CD14-positive monocyte (primary cell): ENCODE data around the gene PPP2R2C. TPM values are rescaled to one million over a fixed set of nuclear protein-coding genes. Genes with fewer than 3 reads are reported as not detected.

ENCODE experiments used
- DNase-seq, 3 donors: peaks; one replicate each; pipeline ENCODE4 v3.0.0-alpha.2; 2011 to 2022
- H2AFZ ChIP-seq: 2 replicates; pipeline ENCODE4 v1.6.0; 2012; ENCODE audit warnings: mild to moderate bottlenecking, low read depth, low read length, inconsistent platforms; ENCODE audit not compliant: insufficient read depth, poor library complexity, severe bottlenecking
- H3K27ac ChIP-seq, 2 donors: 1 replicate in 1 of 2; 2 replicates in 1 of 2; pipeline ENCODE4 v1.5.1; 2012 to 2013; ENCODE audit warnings: low read length in 2 of 2, control low read depth in 1 of 2, inconsistent platforms in 1 of 2, low read depth in 1 of 2, mild to moderate bottlenecking in 1 of 2
- H3K27me3 ChIP-seq, 2 donors: one replicate each; pipeline versions ENCODE4 v1.6.0 to v1.6.1; 2011 to 2013; ENCODE audit warnings: low read length in 2 of 2; ENCODE audit not compliant: control insufficient read depth in 2 of 2, insufficient read depth in 2 of 2
- H3K36me3 ChIP-seq, 2 donors: replicated peaks in 1 of 2; 1 replicate in 1 of 2; 2 replicates in 1 of 2; pipeline versions ENCODE4 v1.5.1 to v1.6.1; 2012 to 2013; ENCODE audit warnings: low read length in 2 of 2, control low read depth in 1 of 2, inconsistent platforms in 1 of 2, mild to moderate bottlenecking in 1 of 2; ENCODE audit not compliant: insufficient read depth in 2 of 2, control insufficient read depth in 1 of 2
- H3K4me1 ChIP-seq, 2 donors: 1 replicate in 1 of 2; 2 replicates in 1 of 2; pipeline versions ENCODE4 v1.5.1 to v1.6.1; 2012 to 2013; ENCODE audit warnings: low read length in 2 of 2, control low read depth in 1 of 2, inconsistent platforms in 1 of 2, mild to moderate bottlenecking in 1 of 2, moderate library complexity in 1 of 2; ENCODE audit not compliant: insufficient read depth in 2 of 2, control insufficient read depth in 1 of 2
- H3K4me2 ChIP-seq: replicated peaks from 2 replicates; pipeline ENCODE3; 2012; ENCODE audit warnings: low read length, moderate library complexity, mild to moderate bottlenecking; ENCODE audit not compliant: poor library complexity, severe bottlenecking; ENCODE audit errors: extremely low read depth
- H3K4me3 ChIP-seq, 3 experiments: fragments of 200-600 bp in 1 of 3; sonication (generic) in 1 of 3; replicated peaks in 1 of 3; 1 replicate in 2 of 3; 2 replicates in 1 of 3; pipeline ENCODE4 v1.5.1; 2011 to 2013; ENCODE audit warnings: low read length in 3 of 3, mild to moderate bottlenecking in 3 of 3, control low read depth in 2 of 3, low read depth in 2 of 3, inconsistent platforms in 1 of 3, moderate library complexity in 1 of 3
- H3K79me2 ChIP-seq: 2 replicates; pipeline ENCODE4 v1.6.0; 2012; ENCODE audit warnings: mild to moderate bottlenecking, control low read depth, inconsistent platforms, low read length, moderate library complexity; ENCODE audit not compliant: insufficient read depth
- H3K9ac ChIP-seq: 2 replicates; pipeline ENCODE4 v1.6.0; 2017; ENCODE audit warnings: low read length, mild to moderate bottlenecking; ENCODE audit not compliant: insufficient read depth, poor library complexity, severe bottlenecking
- H3K9me3 ChIP-seq, 2 donors: replicated peaks in 1 of 2; 1 replicate in 1 of 2; 2 replicates in 1 of 2; pipeline versions ENCODE4 v1.5.1 to v1.6.1; 2012 to 2013; ENCODE audit warnings: low read length in 2 of 2, control low read depth in 1 of 2; ENCODE audit not compliant: control insufficient read depth in 1 of 2, insufficient read depth in 1 of 2
- H4K20me1 ChIP-seq: 2 replicates; pipeline ENCODE4 v1.6.0; 2012; ENCODE audit warnings: mild to moderate bottlenecking, low read length, control low read depth, moderate library complexity; ENCODE audit not compliant: insufficient read depth
- H3K27ac Mint-ChIP-seq, 7 donors: one replicate each; pipeline ENCODE4 v1.8.0; 2020; ENCODE audit warnings: mild to moderate bottlenecking in 7 of 7, mixed read lengths in 7 of 7, moderate library complexity in 6 of 7, inconsistent platforms in 2 of 7
- H3K27me3 Mint-ChIP-seq, 3 donors: one replicate each; pipeline ENCODE4 v1.8.0; 2021 to 2022; ENCODE audit warnings: low read depth in 3 of 3, mild to moderate bottlenecking in 3 of 3, mixed read lengths in 3 of 3, moderate library complexity in 3 of 3, inconsistent platforms in 1 of 3
- H3K36me3 Mint-ChIP-seq, 2 donors: one replicate each; pipeline ENCODE4 v1.8.0; 2020; ENCODE audit warnings: mixed read lengths in 2 of 2, inconsistent platforms in 1 of 2, mild to moderate bottlenecking in 1 of 2
- H3K4me1 Mint-ChIP-seq: one replicate; pipeline ENCODE4 v1.8.0; 2020; ENCODE audit warnings: mild to moderate bottlenecking, mixed read lengths
- H3K4me3 Mint-ChIP-seq, 2 donors: one replicate each; pipeline ENCODE4 v1.8.0; 2020; ENCODE audit warnings: mild to moderate bottlenecking in 2 of 2, mixed read lengths in 2 of 2, moderate library complexity in 1 of 2
- H3K9me3 Mint-ChIP-seq, 7 donors: one replicate each; pipeline ENCODE4 v1.8.0; 2020 to 2022; ENCODE audit warnings: mixed read lengths in 7 of 7, mild to moderate bottlenecking in 6 of 7, moderate library complexity in 6 of 7, inconsistent platforms in 2 of 7
- CTCF ChIP-seq: fragments of 200-600 bp; IDR thresholded peaks from one replicate; pipeline ENCODE4 v1.8.0; 2022; ENCODE audit warnings: antibody characterized with exemption, mild to moderate bottlenecking
- WGBS: methylation state at CpG from one replicate; pipeline ENCODE4 v1.1.5; 2013; ENCODE audit warnings: missing lambda C conversion rate; ENCODE audit not compliant: insufficient coverage; 5-methylcytosine and 5-hydroxymethylcytosine counted together
- intact Hi-C, 2 donors: fragments of 100-400 bp; cut with micrococcal nuclease; formaldehyde crosslinking; loops; one replicate each; pipeline versions ENCODE4 v1.15.0 to v1.15.1; 2023
- polyA plus RNA-seq, 3 donors: library from polyadenylated mRNA; depleted of rRNA in 1 of 3; unstranded in 2 of 3; stranded (reverse) in 1 of 3; fragments of 300-500 nt in 2 of 3; fragments of >200 nt in 1 of 3; fragmentation: Illumina TruSeq in 2 of 3; gene quantifications; 1 replicate in 2 of 3; 2 replicates in 1 of 3; pipeline ENCODE4 v1.2.3, GENCODE V29; 2012 to 2021

Gene PPP2R2C
- polyA plus RNA-seq, 3 donors, result not detected

DNA sequence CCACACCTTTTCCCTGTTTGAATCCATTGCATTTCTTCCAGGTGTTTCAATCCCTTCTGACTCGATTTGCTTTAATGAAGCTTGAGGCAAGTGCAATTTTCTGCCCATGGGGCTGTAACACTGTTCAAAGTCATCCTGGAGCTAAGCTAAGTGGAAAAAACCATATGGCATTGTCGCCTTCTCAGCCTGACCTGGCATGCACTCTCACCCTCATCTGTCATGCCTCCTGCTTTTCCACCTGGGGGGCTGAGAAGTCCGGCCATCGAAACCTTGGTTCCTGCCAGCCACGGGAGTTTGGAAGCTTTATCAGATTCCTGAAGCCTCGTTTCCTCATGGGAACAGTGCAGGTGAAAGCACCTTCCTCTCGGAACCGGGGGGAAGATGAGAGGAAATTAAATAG, 164.5 kb downstream of the PPP2R2C start:
- no peak overlapping the region for H3K27ac Mint-ChIP-seq
- H3K4me3 Mint-ChIP-seq, result peak overlapping the region in 1 of 2 donors; percentile 75

GRCh38 chr4:6307230-6307629, 165.2 kb downstream of the PPP2R2C start:
- Histone ChIP-seq H3K27me3 (peaks cover 14 to 27% of the 10 kb centered on the region in 2 donors), H4K20me1 (no peaks in the 10 kb centered on the region), H3K4me3 (no peak overlapping the region), H3K79me2 (no peaks in the 10 kb centered on the region), H3K9me3 (peaks cover 6 to 13% of the 10 kb centered on the region in 2 donors), H3K4me1 (no peaks in the 10 kb centered on the region), H2AFZ (no peak overlapping the region), H3K27ac (no peak overlapping the region), H3K9ac (no peak overlapping the region), H3K36me3 (no peaks in the 10 kb centered on the region), H3K4me2 (no peak overlapping the region)
- Mint-ChIP-seq H3K9me3 (peaks cover 5 to 14% (median 8%) of the 10 kb centered on the region in 7 donors), H3K4me1 (no peaks in the 10 kb centered on the region), H3K27ac (no peak overlapping the region), H3K36me3 (no peaks in the 10 kb centered on the region), H3K27me3 (peaks cover 38 to 44% (median 40%) of the 10 kb centered on the region in 3 donors), H3K4me3 (no peak overlapping the region)
- TF ChIP-seq CTCF, result no peak
- WGBS, result 37% methylated on average over 9 of the region's 12 CpGs
- intact Hi-C loops, result no loop called here
- DNase-seq, result no peak

More for the DNA sequence above, 164.5 kb downstream of the PPP2R2C start:
- H3K36me3 ChIP-seq, result no peaks in the 10 kb centered on the region
- no peak overlapping the region for H3K4me3 ChIP-seq
- Mint-ChIP-seq H3K27me3 (peaks cover 40 to 44% (median 40%) of the 10 kb centered on the region in 3 donors), H3K4me1 (no peaks in the 10 kb centered on the region), H3K9me3 (peaks cover 5 to 14% (median 8%) of the 10 kb centered on the region in 7 donors), H3K36me3 (no peaks in the 10 kb centered on the region)
- no peak overlapping the region for H3K9ac ChIP-seq
- peaks cover 14 to 27% of the 10 kb centered on the region in 2 donors for H3K27me3 ChIP-seq
- no peak overlapping the region for H2AFZ ChIP-seq
- no peaks in the 10 kb centered on the region for H3K79me2 ChIP-seq
- no peaks in the 10 kb centered on the region for H4K20me1 ChIP-seq
- WGBS, result 96% methylated on average over 7 of the region's 8 CpGs
- no peak overlapping the region for H3K4me2 ChIP-seq
- TF ChIP-seq CTCF, result no peak
- intact Hi-C loops, result no loop called here
- no peak for DNase-seq
- peaks cover 6 to 13% of the 10 kb centered on the region in 2 donors for H3K9me3 ChIP-seq
- H3K27ac ChIP-seq, result no peak overlapping the region
- H3K4me1 ChIP-seq, result no peaks in the 10 kb centered on the region
